Endothelial cell of umbilical vein (primary cell): ENCODE data around the gene DCAF7. TPM values are rescaled to one million over a fixed set of nuclear protein-coding genes. Genes with fewer than 3 reads are reported as not detected.

ENCODE experiments used
- BruUV-seq: library from RNA; stranded (reverse); fragments of 400-500 nt; replicated peaks from 2 replicates; lab custom pipeline; 2021; lab: Mats Ljungman, UMichigan
- CTCF ChIA-PET: fragments of 300-600, 350-600 bp; sonication (Branson Sonifier 250); formaldehyde crosslinking; loops from one replicate; lab custom pipeline; 2021; ENCODE audit warnings: antibody characterized with exemption, inconsistent platforms; lab: Charles Lee
- POLR2A ChIA-PET: fragments of 300-600, 350-600 bp; sonication (Branson Sonifier 250); formaldehyde crosslinking; loops from one replicate; lab custom pipeline; 2021; ENCODE audit warnings: antibody characterized with exemption, inconsistent platforms; lab: Charles Lee
- DNase-seq: peaks from one replicate; pipeline ENCODE4 v3.0.0-alpha.2; 2011; ENCODE audit warnings: low read depth, low spot score
- FAIRE-seq: peaks from 2 replicates; lab custom pipeline; 2011; peaks lifted over from hg19 to GRCh38; lab: Jason Lieb, UNC
- H2AFZ ChIP-seq: 2 replicates; pipeline ENCODE4 v1.6.0; 2012; ENCODE audit warnings: low read depth, low read length, control low read depth, inconsistent platforms
- H3K27ac ChIP-seq: 2 replicates; pipeline ENCODE4 v1.5.1; 2011; ENCODE audit warnings: low read depth, mild to moderate bottlenecking, control low read depth, low read length, moderate library complexity; ENCODE audit not compliant: insufficient read depth
- H3K27me3 ChIP-seq, 2 experiments: 2 replicates each; pipeline versions ENCODE4 v1.6.0 to v1.6.1; 2011; ENCODE audit warnings: low read length in 2 of 2, mixed read lengths in 1 of 2; ENCODE audit not compliant: control insufficient read depth in 2 of 2, insufficient read depth in 2 of 2
- H3K36me3 ChIP-seq, 2 experiments: 2 replicates in 1 of 2; 3 replicates in 1 of 2; pipeline ENCODE4 v1.5.1; 2011; ENCODE audit warnings: low read length in 2 of 2, mild to moderate bottlenecking in 1 of 2, moderate library complexity in 1 of 2; ENCODE audit not compliant: control insufficient read depth in 2 of 2, insufficient read depth in 2 of 2; ENCODE audit errors: extremely low read depth in 1 of 2
- H3K4me1 ChIP-seq: 3 replicates; pipeline ENCODE4 v1.5.1; 2011; ENCODE audit warnings: mild to moderate bottlenecking, low read length; ENCODE audit not compliant: control insufficient read depth, insufficient read depth; ENCODE audit errors: extremely low read depth
- H3K4me2 ChIP-seq: 2 replicates; pipeline ENCODE4 v1.6.1; 2011; ENCODE audit warnings: low read length, control low read depth, mixed read lengths; ENCODE audit not compliant: insufficient read depth
- H3K4me3 ChIP-seq, 3 experiments: fragments of 200-600 bp in 1 of 3; sonication (generic), shearing (Covaris generic) in 1 of 3; replicated peaks in 1 of 3; 2 replicates each; pipeline ENCODE4 v1.5.1; 2011 to 2016; ENCODE audit warnings: control low read depth in 3 of 3, low read length in 3 of 3, mild to moderate bottlenecking in 2 of 3, inconsistent platforms in 1 of 3, low read depth in 1 of 3, moderate library complexity in 1 of 3; ENCODE audit not compliant: insufficient read depth in 1 of 3
- H3K79me2 ChIP-seq: 2 replicates; pipeline ENCODE4 v1.6.0; 2012; ENCODE audit warnings: low read length, inconsistent platforms; ENCODE audit not compliant: control insufficient read depth, insufficient read depth
- H3K9ac ChIP-seq: replicated peaks from 2 replicates; pipeline ENCODE3; 2011; ENCODE audit warnings: low read length, control low read depth; ENCODE audit not compliant: insufficient read depth; ENCODE audit errors: extremely low read depth
- H3K9me1 ChIP-seq: replicated peaks from 3 replicates; pipeline ENCODE4 v1.6.0; 2011; ENCODE audit warnings: mild to moderate bottlenecking, low read length; ENCODE audit not compliant: control insufficient read depth, insufficient read depth; ENCODE audit errors: extremely low read depth
- H3K9me3 ChIP-seq: replicated peaks from 2 replicates; pipeline ENCODE4 v1.5.1; 2012; ENCODE audit warnings: low read length, inconsistent platforms; ENCODE audit not compliant: control insufficient read depth, insufficient read depth
- H4K20me1 ChIP-seq: replicated peaks from 2 replicates; pipeline ENCODE3; 2011; ENCODE audit warnings: mild to moderate bottlenecking, low read length; ENCODE audit not compliant: control insufficient read depth, insufficient read depth; ENCODE audit errors: extremely low read depth
- CTCF ChIP-seq, 2 donors: IDR thresholded peaks; 1 replicate in 1 of 2; 2 replicates in 1 of 2; pipeline ENCODE4 v1.5.1; 2011; ENCODE audit warnings: low read length in 2 of 2, mild to moderate bottlenecking in 2 of 2, moderate library complexity in 2 of 2, control low read depth in 1 of 2, inconsistent platforms in 1 of 2, low read depth in 1 of 2; ENCODE audit not compliant: insufficient read depth in 1 of 2; ENCODE audit errors: extremely low read depth in 1 of 2
- EZH2 ChIP-seq: IDR thresholded peaks from 2 replicates; pipeline ENCODE4 v1.6.1; 2012; ENCODE audit warnings: borderline replicate concordance, low read depth, mild to moderate bottlenecking, moderate library complexity, low read length, inconsistent platforms; ENCODE audit not compliant: severe bottlenecking
- FOS ChIP-seq: IDR thresholded peaks from 2 replicates; pipeline ENCODE4 v1.6.1; 2011; ENCODE audit warnings: mild to moderate bottlenecking, low read length, moderate library complexity, borderline replicate concordance; ENCODE audit not compliant: insufficient read depth
- GATA2 ChIP-seq: IDR thresholded peaks from 2 replicates; pipeline ENCODE4 v1.7.0; 2011; ENCODE audit warnings: low read depth, mild to moderate bottlenecking, moderate library complexity, mixed read lengths, low read length; ENCODE audit not compliant: insufficient read length, insufficient read depth
- JUN ChIP-seq: IDR thresholded peaks from 2 replicates; pipeline ENCODE4 v1.6.1; 2011; ENCODE audit warnings: borderline replicate concordance, low read depth; ENCODE audit not compliant: insufficient read length, insufficient read depth
- MAX ChIP-seq: IDR thresholded peaks from 2 replicates; pipeline ENCODE4 v1.6.1; 2011; ENCODE audit not compliant: insufficient read depth, insufficient read length
- MYC ChIP-seq: IDR thresholded peaks from one replicate; pipeline ENCODE4 v1.6.1; 2011; ENCODE audit warnings: mild to moderate bottlenecking, low read depth, low read length
- POLR2A ChIP-seq: IDR thresholded peaks from 2 replicates; pipeline ENCODE4 v1.6.1; 2012; ENCODE audit warnings: low read depth, mild to moderate bottlenecking, control low read depth, low read length
- POLR2AphosphoS5 ChIP-seq: IDR thresholded peaks from 2 replicates; pipeline ENCODE4 v1.6.1; 2012; ENCODE audit warnings: low read depth, mild to moderate bottlenecking, control low read depth, low read length, moderate library complexity; ENCODE audit not compliant: insufficient read depth
- dilution Hi-C: fragments of 300-500 bp; cut with MboI; formaldehyde crosslinking; loops from one replicate; pipeline ENCODE4 v1.15.0; 2019; ENCODE audit warnings: low sequenced_read_pairs; ENCODE audit not compliant: extremely low pct_ligation_motif_present
- intact Hi-C: fragments of 100-400 bp; cut with micrococcal nuclease; formaldehyde crosslinking; loops from one replicate; pipeline ENCODE4 v1.10.0; 2022
- polyA plus RNA-seq, 4 experiments: library from polyadenylated mRNA; depleted of rRNA in 3 of 4; stranded (reverse) in 3 of 4; unstranded in 1 of 4; fragments of >200 nt; gene quantifications; 2 replicates each; pipeline versions ENCODE4 v1.2.1 to v1.2.3, GENCODE V29; 2011 to 2012; ENCODE audit warnings: missing spikeins in 1 of 4
- total RNA-seq: library from RNA; stranded (reverse); gene quantifications from 2 replicates; pipeline ENCODE4 v1.2.3, GENCODE V29; 2021

The DCAF7 gene
- total and polyA plus RNA-seq, 2 donors (not counting 3 experiments of a cell fraction or from before 2014, with no cell fraction given) = 82.8 to 100 TPM

- Histone ChIP-seq H3K36me3 (no peaks in the 10 kb centered on the region), H3K4me3 (peak overlapping the region; percentile 78 to 97 (median 80)), H3K9me3 (no peaks in the 10 kb centered on the region), H3K9me1 (no peaks in the 10 kb centered on the region), H3K4me2 (peak overlapping the region; percentile 100), H3K79me2 (peaks cover 55% of the 10 kb centered on the region), H3K27me3 (no peaks in the 10 kb centered on the region), H4K20me1 (peaks cover 18% of the 10 kb centered on the region), H3K27ac (peak overlapping the region; percentile 42), H2AFZ (no peak overlapping the region), H3K9ac (peak overlapping the region; percentile 84), H3K4me1 (peaks cover 29% of the 10 kb centered on the region)
- ChIA-PET POLR2A (interaction anchor here (0.7 to 1.0 kb wide), 3 partner anchors 10 to 54 kb away, joined by 3 to 7 read pairs (median 4); no protein-coding TSS in a partner anchor), CTCF (interaction anchor here (0.8 to 5.0 kb wide), 8 partner anchors 9 to 199 kb away, joined by 3 to 32 read pairs (median 6); no protein-coding TSS in a partner anchor)
- DNase-seq (peak; percentile 37), FAIRE-seq (no peak)
- dilution Hi-C loops (no loop called here), intact Hi-C loops (loop anchor here (1.0 to 5.0 kb wide), 4 partner anchors 52 to 151 kb away; partner anchors contain the start of genes DDX42 and STRADA)
- BruUV-seq = TSS peak; percentile 23
- no peak for TF ChIP-seq POLR2A
- no peak for TF ChIP-seq EZH2
- TF ChIP-seq JUN = no peak
- TF ChIP-seq POLR2AphosphoS5 = no peak
- TF ChIP-seq MAX = no peak
- TF ChIP-seq FOS = no peak
- no peak for TF ChIP-seq CTCF (IDR thresholded peaks at IDR 0.05; ENCODE audit: extremely low read depth in 1 of 2, insufficient read depth in 1 of 2, low read depth in 1 of 2, low read length in 2 of 2)
- no peak for TF ChIP-seq MYC
- TF ChIP-seq GATA2 = no peak
Measured at GRCh38 chr17:63623786-63624530, 73.7 kb downstream of the DCAF7 start.
